ENCODE measurements around the gene ZNF560.

ZNF560 gene

DNA sequence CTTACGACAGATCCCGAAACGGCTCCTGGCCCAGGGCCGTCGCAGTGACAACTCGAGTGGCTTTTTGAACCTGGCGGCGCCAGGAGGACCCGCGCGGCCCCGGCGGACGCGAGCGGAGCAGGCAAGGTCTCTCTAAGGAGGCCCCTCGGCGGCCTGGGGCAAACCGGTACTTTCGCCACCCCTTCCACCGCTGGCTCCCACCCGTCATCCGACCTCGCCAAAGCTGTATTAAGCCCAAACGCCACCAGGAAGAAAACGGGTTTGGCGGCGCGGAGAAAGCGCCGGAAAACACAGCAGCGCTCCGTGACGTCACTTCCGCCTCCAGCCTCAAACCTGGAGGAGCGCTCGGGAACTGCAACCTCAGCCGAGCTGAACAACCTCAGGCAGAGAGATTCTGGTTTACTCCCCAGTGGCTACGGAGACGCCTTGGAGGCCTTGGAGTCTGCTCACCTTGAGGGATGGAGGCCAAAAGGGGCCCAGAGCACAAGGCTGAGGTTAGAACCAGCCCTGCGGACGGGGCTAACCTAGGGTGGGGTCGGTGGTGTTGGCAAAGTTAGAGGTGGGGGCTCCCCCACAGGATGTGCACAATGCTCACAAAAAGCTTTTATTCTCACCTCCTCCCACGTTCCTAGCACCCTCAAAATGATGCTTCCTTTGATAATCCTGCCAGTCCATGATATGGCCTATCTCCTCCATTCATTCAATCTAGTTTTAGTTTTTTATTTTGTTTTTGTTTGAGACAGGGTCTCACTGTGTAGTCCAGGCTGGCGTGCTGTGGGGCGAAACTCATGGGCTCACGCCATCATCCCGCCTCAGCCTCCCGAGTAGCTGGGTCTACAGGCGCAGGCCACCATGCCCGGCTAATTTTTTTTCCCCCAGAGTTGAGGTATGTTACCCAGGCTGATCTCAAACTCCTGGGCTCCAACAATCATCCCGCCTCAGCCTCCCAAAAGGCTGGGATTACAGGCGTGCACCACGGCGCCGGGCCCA lies 62.8 kb downstream of the ZNF560 start, which contains the start of gene ZNF266:
TSS of gene ZNF266 (minus strand) at position 295 of the 990 bp plus-strand sequence. CDS start 15,484 bp downstream, outside the sequence.
- DNase-seq, result peak; percentile 92

DNA sequence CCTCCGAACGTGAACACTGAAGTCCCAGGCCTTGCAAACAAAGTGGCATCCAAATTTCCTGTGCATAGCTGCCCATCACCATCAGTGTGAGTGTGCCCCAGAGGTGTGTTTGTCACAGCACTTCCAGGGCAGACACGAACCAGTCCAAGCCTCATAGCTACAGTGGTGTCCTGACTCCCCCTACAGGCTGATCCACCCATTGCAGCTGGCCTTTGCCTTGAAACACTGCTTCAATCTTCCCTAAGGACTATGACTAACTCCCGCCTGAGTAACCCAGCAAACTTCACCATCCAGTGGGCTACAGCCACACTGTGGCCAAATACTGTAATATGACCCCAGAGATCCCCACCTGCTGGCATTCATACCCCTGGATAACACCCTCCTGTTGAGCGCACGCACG lies 66.9 kb downstream of the ZNF560 start:
- peak; percentile 19 for DNase-seq

DNA sequence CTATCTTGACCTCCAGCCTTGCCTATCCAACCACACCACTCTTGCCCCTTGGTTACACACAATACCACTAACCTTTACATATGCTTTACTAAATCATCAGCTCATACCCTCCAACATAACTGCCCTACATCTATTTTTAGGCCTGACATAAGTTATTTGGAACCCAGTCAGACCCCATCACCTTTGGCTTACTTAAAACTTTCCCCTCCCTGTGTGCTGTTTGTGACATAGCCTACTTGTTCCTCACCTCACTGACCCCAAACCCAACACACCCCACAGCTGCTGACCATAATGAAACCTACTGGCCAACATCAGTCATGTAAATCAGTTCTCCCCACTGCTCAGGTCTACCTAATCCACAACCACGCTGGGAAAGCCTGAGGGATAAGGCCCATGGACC lies 68.0 kb downstream of the ZNF560 start:
- DNase-seq, result no peak

DNA sequence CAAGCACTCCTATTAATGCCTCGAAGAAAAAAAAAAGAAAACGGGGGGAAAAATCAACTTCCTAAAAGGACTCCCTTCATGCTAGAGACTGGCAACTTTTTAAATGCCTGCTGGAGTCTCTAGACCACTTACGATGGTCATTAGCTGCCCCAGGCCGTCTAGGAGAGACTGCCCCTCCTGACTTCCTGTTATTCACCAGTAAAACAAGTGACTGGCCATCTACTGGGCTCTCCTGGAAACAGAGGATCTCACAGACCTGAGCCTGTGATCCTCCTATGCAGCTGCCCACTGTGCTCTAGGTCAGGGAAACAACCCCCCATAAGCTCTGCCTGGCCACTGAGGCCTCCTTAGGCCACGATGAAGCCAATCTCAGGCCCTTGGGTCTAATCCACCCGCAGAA lies 70.5 kb downstream of the ZNF560 start:
- DNase-seq, result no peak
